HEK293T (cell line): Measurements from ENCODE around the gene NSMCE4A.

Experiments
- ARNT ChIP-seq: fragments of 450-650 bp; IDR thresholded peaks from 2 replicates; pipeline ENCODE4 v1.6.1; 2017; ENCODE audit warnings: mild to moderate bottlenecking
- FOXA1 ChIP-seq: fragments of 450-650 bp; IDR thresholded peaks from 2 replicates; pipeline ENCODE4 v1.6.1; 2016; ENCODE audit warnings: mild to moderate bottlenecking
- FOXK2 ChIP-seq: fragments of 450-650 bp; IDR thresholded peaks from 2 replicates; pipeline ENCODE4 v1.6.1; 2016; ENCODE audit warnings: mild to moderate bottlenecking
- PKNOX1 ChIP-seq: fragments of 450-650 bp; IDR thresholded peaks from 2 replicates; pipeline ENCODE4 v1.6.1; 2016
- SP1 ChIP-seq: fragments of 450-650 bp; IDR thresholded peaks from 2 replicates; pipeline ENCODE4 v1.6.1; 2017
- TARDBP ChIP-seq: fragments of 450-650 bp; IDR thresholded peaks from 2 replicates; pipeline ENCODE4 v1.6.1; 2016

- TF ChIP-seq TARDBP (no peak), FOXK2 (no peak), SP1 (no peak), ARNT (no peak), FOXA1 (no peak), PKNOX1 (no peak)
Observed at GRCh38 chr10:121910673-121911420, 64.2 kb downstream of the NSMCE4A start.
